ENCODE results near the gene ITGAV. TPM values are rescaled to one million over a fixed set of nuclear protein-coding genes. Genes with fewer than 3 reads are reported as not detected.

Gene ITGAV
- total RNA-seq, 1 experiment from 2014 or later = 71.6 TPM

GRCh38 chr2:186653511-186653910 lies 63.7 kb downstream of the ITGAV start:
- no peak for DNase-seq (ENCODE audit: extremely low read depth, low read depth)

GRCh38 chr2:186659383-186659782 lies 69.5 kb downstream of the ITGAV start:
- DNase-seq (ENCODE audit: extremely low read depth, low read depth) = no peak

DNA sequence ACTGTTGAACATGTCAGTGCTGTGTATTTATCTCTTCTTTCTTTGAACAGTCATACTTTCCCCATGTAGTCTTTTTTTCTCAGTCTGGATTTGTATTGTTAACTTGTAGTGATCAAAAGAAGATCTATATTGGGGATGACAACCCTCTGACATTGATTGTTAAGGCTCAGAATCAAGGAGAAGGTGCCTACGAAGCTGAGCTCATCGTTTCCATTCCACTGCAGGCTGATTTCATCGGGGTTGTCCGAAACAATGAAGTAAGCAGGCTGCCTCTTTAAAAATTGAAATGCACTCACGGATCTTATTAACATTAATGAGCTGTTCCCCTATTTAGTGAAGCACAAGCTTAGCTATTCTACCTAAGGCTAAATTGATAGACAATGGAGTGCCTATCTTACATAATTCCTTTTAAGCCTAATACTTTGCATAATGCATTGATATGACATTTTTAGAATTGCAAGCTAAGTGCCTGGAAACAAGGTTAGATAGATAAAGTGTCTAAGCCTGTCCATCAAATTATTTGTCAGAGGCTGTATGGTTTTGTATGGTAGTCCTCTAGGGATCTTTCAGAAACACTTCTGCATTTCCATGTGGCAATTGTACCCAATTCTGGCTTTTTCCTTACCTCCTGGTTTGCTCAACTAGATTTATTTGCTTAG lies 74.7 kb downstream of the ITGAV start:
- DNase-seq (ENCODE audit: extremely low read depth, low read depth) = no peak

- DNase-seq (ENCODE audit: extremely low read depth, low read depth) = no peak
These were observed 79.3 kb downstream of the ITGAV start for GRCh38 chr2:186669146-186669545.

GRCh38 chr2:186670831-186671230 lies 81.0 kb downstream of the ITGAV start:
- DNase-seq (ENCODE audit: extremely low read depth, low read depth) = no peak

GRCh38 chr2:186675380-186675779 lies 85.5 kb downstream of the ITGAV start:
- DNase-seq (ENCODE audit: extremely low read depth, low read depth) = no peak

DNA sequence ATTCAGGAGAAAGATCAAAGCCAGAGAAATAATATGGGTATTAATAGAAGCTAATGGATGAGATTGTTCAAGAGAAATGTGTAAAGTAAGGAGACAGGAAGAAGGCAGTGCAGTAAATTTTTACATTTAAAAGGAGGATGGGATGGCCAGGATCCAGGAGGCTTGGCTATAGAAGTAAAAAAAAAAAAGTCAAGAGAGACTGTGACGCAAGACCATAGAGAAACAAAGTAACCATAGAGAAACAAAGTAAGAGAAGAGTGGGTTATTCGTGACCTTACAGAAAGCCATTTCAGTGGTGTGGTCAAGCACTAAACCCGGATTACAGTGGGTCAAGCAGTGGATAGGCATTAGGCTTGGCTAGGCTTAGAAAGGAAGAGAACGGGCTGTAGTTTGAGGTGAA lies 93.5 kb downstream of the ITGAV start:
- DNase-seq (ENCODE audit: extremely low read depth, low read depth) = no peak

- DNase-seq (ENCODE audit: extremely low read depth, low read depth) = no peak
These were observed 98.0 kb downstream of the ITGAV start for GRCh38 chr2:186687807-186688211.

DNA sequence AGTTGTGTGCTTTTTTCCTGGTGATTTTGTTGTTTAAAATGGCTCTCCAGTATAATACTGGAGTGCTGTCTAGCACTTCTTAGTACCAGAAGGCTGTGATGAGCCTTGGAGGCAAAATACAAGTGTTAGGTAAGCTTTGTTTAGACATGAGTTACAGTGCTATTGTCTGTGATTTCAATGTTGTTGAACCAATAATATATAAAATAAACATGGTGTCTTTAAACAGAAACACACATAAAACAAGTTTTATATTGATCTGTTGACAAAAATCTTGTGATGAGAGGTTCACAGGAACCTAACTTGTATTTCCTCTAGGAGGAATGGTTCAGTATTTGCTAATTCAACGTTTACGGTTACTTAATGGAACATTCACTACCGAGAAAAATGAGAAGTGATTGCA lies 99.0 kb downstream of the ITGAV start:
- DNase-seq (ENCODE audit: extremely low read depth, low read depth) = no peak

- no peak for DNase-seq (ENCODE audit: extremely low read depth, low read depth)
These were observed 100.9 kb downstream of the ITGAV start for GRCh38 chr2:186690786-186691185.

DNA sequence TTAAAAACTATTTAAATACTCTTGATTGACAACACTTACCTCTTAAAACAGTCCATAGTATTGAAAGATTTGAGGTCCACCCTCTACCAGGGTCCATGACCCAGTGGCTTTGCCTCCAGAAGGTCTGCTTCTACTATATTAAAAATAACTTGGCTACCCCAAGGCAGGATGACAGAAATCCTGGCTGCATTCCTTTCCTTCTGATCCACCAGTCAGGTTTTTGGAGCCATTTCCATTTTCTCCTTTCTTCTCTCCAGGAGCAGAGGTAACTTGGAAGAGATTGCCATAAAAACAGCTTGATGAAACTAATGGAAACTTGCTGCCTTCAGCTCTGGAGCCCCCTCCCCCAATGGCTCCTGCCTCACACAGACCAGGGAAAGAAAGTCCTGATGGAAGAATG lies 101.4 kb downstream of the ITGAV start:
- DNase-seq (ENCODE audit: extremely low read depth, low read depth) = no peak

DNA sequence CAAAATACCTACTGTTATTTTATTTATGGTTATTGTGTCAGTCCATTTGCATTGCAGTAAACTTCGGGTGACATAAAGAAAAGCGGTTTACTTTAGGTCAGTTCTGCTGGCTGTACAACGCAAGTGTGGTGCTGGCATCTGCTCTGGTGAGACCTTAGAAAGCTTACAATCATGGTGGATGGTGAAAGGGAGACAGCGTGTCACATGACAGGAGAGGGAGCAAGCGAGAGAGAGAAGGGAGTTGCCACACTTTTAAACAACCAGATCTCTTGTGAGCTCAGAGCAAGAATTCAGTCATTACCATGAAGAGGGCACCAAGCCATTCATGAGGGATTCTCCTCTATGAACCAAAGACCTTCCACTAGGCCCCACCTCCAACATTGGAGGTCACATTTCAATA lies 102.0 kb downstream of the ITGAV start:
- no peak for DNase-seq (ENCODE audit: extremely low read depth, low read depth)

GRCh38 chr2:186693446-186693832 lies 103.6 kb downstream of the ITGAV start:
- no peak for DNase-seq (ENCODE audit: extremely low read depth, low read depth)

- no peak for DNase-seq (ENCODE audit: extremely low read depth, low read depth)
These were observed 105.4 kb downstream of the ITGAV start for GRCh38 chr2:186695081-186695756.

- no peak for DNase-seq (ENCODE audit: extremely low read depth, low read depth)
These were observed 106.4 kb downstream of the ITGAV start for GRCh38 chr2:186696290-186696689.

DNA sequence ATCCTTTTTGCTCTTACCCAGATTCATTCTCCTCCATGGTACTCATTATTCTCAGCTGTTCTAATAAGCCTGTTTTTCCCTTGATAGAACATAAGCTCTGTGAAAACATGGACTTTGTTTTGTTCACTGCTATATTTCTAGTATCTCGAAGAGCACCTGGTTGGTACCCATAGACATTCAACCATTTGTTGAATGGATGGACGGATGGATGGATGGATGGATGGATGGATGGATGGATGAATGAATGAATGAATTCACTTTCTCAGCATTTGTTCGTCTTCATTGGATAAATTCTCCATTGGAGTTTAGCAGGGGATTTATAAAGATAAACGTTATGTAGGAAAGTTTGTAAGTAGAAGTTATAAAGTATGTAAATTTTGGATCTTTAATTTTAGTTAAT lies 106.9 kb downstream of the ITGAV start:
- no peak for DNase-seq (ENCODE audit: extremely low read depth, low read depth)

DNA sequence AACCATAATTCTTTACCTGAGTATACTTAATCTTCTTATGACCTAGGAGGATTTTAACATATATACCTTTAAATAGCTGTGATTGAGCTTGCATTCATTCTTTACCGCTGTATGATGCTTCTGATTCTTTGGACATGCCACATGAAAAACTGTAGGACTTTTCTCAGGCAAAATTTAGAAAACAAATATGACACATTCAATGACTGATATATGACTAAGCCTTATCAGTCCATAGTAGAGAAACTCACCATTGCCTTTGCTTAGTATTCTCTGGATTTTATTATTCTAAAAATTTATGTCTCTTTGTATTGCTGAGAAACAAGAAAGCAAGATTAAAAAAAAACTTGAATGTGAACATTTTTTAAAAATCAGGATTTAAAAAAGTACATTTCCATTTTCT lies 107.7 kb downstream of the ITGAV start:
- no peak for DNase-seq (ENCODE audit: extremely low read depth, low read depth)

- DNase-seq (ENCODE audit: extremely low read depth, low read depth) = no peak
These were observed 109.9 kb downstream of the ITGAV start for GRCh38 chr2:186699742-186700141.

- no peak for DNase-seq (ENCODE audit: extremely low read depth, low read depth)
These were observed 112.2 kb downstream of the ITGAV start for GRCh38 chr2:186702006-186702405.

- no peak for DNase-seq (ENCODE audit: extremely low read depth, low read depth)
These were observed 112.6 kb downstream of the ITGAV start for GRCh38 chr2:186702501-186702900.

DNA sequence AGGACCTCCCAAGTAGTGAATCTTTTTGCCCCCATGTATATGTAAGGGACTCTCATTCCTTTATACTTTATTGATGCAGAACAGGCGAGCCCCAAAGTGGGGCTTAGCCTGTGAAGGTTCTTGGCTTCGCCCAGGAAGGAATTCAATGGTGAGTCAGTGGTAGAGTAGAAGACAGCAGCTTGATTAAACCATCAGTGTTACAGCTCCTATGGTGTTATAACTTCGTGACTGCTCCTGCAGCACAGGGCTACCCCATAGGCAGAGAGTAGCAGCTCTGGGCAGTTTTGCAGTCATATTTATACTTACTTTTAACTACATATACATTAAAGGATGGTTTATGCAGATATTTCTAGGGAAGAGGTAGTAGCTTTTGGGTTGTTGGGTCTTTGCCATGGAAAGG lies 115.0 kb downstream of the ITGAV start:
- no peak for DNase-seq (ENCODE audit: extremely low read depth, low read depth)

Data from NCI-H460 (cell line).